GM19193 (cell line): ENCODE measurements around the gene AK3.
A peak's percentile ranks its signal among the peaks of the same experiment; 100 is the strongest.

Source experiments
- POLR2A ChIP-seq: IDR thresholded peaks from 4 replicates; pipeline ENCODE4 v1.6.1; 2011; ENCODE audit not compliant: insufficient read depth, insufficient read length; ENCODE audit errors: extremely low read depth

The AK3 gene

GRCh38 chr9:4740638-4741364 is at the start of gene AK3:
Gene AK3, minus strand, starts transcription at chr9:4741202. Its CDS starts 115 bp downstream, at chr9:4741087.
- peak; percentile 95 for TF ChIP-seq POLR2A

- no peak for TF ChIP-seq POLR2A
Observed at GRCh38 chr9:4788703-4789102, 47.7 kb upstream of the AK3 start.

- TF ChIP-seq POLR2A: no peak
Observed at GRCh38 chr9:4787876-4788275, 46.9 kb upstream of the AK3 start.

GRCh38 chr9:4786599-4786998 is 45.6 kb upstream of the AK3 start:
- TF ChIP-seq POLR2A: no peak

- no peak for TF ChIP-seq POLR2A
Observed at GRCh38 chr9:4784403-4784802, 43.4 kb upstream of the AK3 start.

- no peak for TF ChIP-seq POLR2A
Observed at GRCh38 chr9:4781408-4781807, 40.4 kb upstream of the AK3 start.

GRCh38 chr9:4780651-4781050 is 39.6 kb upstream of the AK3 start:
- TF ChIP-seq POLR2A: no peak

GRCh38 chr9:4774209-4774608 is 33.2 kb upstream of the AK3 start:
- TF ChIP-seq POLR2A: no peak

- TF ChIP-seq POLR2A: no peak
Observed at GRCh38 chr9:4771788-4772187, 30.8 kb upstream of the AK3 start.

- no peak for TF ChIP-seq POLR2A
Observed at GRCh38 chr9:4769321-4770080, 28.5 kb upstream of the AK3 start.

GRCh38 chr9:4768681-4769080 is 27.7 kb upstream of the AK3 start:
- no peak for TF ChIP-seq POLR2A

GRCh38 chr9:4764033-4764432 is 23.0 kb upstream of the AK3 start:
- TF ChIP-seq POLR2A: no peak

- no peak for TF ChIP-seq POLR2A
Observed at GRCh38 chr9:4762886-4763541, 22.0 kb upstream of the AK3 start.

GRCh38 chr9:4762108-4762885 is 21.3 kb upstream of the AK3 start:
- no peak for TF ChIP-seq POLR2A

- no peak for TF ChIP-seq POLR2A
Observed at GRCh38 chr9:4760122-4760521, 19.1 kb upstream of the AK3 start.

- TF ChIP-seq POLR2A: no peak
Observed at GRCh38 chr9:4756420-4756819, 15.4 kb upstream of the AK3 start.

- TF ChIP-seq POLR2A: no peak
Observed at GRCh38 chr9:4755026-4755609, 14.1 kb upstream of the AK3 start.
